ENCODE measurements around the gene GAREM1. TPM values are rescaled to one million over a fixed set of nuclear protein-coding genes. Genes with fewer than 3 reads are reported as not detected.

The GAREM1 gene
- total RNA-seq, 1 donor from 2014 or later: 9.5 TPM

DNA sequence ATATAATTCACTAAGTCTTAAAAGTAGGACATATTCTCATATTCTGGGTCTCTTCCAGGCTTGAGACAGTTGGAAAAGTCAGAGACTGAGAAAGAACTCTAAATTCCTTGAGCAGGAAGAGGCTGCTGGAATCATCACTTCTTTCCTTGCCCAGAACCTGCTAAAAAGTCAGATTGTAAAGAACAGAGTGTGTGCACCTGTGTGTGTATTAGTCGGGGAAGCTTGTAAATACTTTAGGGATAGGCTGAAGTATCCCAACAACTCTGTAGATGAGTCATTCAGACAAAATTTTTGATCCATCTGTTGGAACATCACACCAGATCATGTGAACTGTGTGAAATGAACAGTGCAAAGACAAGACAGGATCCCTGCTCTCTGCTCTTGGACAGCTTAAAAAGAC, 16.1 kb downstream of the GAREM1 start:
- no peak for TF ChIP-seq CTCF (IDR thresholded peaks at IDR 0.05; ENCODE audit: unreplicated experiment)
- Mint-ChIP-seq H3K27ac (no peak overlapping the region), H3K36me3 (no peaks in the 10 kb centered on the region), H3K4me1 (peaks cover 5% of the 10 kb centered on the region), H3K9me3 (no peaks in the 10 kb centered on the region), H3K4me3 (no peak overlapping the region), H3K27me3 (ENCODE audit: low read depth) (no peaks in the 10 kb centered on the region)
- no peak for DNase-seq (ENCODE audit: low spot score in 2 of 2, unreplicated experiment in 2 of 2)

DNA sequence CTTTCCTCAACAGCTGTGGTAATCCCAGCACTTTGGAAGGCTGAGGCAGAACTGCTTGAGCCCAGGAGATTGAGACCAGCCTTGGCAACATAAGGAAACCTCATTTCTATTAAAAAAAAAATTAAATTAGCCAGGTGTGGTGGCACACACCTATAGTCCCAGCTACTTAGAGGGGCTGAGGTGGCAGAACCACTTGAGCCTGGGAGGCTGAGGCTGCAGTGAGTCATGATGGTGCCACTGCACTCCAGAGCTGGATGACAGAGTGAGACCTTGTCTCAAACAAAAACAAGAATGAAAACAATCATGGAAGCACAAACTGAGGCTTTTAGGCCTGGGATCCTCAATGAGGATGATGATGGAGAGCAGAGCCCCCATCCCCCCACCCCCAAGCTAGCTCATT, 19.8 kb downstream of the GAREM1 start:
- Mint-ChIP-seq H3K4me1 (peaks cover 2% of the 10 kb centered on the region), H3K27me3 (ENCODE audit: low read depth) (no peaks in the 10 kb centered on the region), H3K4me3 (no peak overlapping the region), H3K9me3 (no peaks in the 10 kb centered on the region), H3K36me3 (no peaks in the 10 kb centered on the region), H3K27ac (no peak overlapping the region)
- no peak for DNase-seq (ENCODE audit: low spot score in 2 of 2, unreplicated experiment in 2 of 2)
- no peak for TF ChIP-seq CTCF (IDR thresholded peaks at IDR 0.05; ENCODE audit: unreplicated experiment)

DNA sequence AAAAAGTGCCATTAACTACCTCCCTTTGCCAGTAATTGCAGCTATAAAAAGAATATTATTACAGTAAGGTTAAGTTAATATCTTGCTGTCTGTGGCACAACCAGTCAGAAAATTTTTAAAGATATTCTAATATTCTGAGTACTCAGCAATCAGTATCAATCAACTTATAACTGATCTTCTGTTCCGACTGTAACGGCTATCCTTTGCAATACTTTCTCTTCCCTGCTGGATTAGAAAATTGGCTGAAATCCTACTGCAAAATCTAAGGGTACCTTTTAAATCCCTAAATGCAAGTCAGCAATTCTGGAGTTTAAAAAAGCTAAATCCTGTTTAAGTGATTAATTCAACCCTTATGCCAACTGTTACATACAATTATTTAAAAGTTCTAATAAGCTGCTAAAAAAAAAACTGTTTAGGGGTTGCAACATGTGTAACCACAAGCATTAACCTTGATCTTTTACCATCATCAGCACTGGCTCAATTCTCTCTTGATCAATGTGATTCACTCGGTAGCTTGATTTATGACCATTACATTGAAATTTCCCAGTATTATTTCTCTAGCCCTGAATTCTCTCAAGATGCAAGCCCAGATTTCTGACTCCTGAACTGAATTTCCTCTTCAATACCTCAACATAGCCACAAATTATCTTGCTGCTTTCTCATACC, 20.5 kb downstream of the GAREM1 start:
- Mint-ChIP-seq H3K36me3 (no peaks in the 10 kb centered on the region), H3K4me1 (peaks cover 2% of the 10 kb centered on the region), H3K9me3 (no peaks in the 10 kb centered on the region), H3K4me3 (no peak overlapping the region), H3K27me3 (ENCODE audit: low read depth) (no peaks in the 10 kb centered on the region), H3K27ac (no peak overlapping the region)
- DNase-seq (ENCODE audit: low spot score in 2 of 2, unreplicated experiment in 2 of 2): no peak
- no peak for TF ChIP-seq CTCF (IDR thresholded peaks at IDR 0.05; ENCODE audit: unreplicated experiment)

DNA sequence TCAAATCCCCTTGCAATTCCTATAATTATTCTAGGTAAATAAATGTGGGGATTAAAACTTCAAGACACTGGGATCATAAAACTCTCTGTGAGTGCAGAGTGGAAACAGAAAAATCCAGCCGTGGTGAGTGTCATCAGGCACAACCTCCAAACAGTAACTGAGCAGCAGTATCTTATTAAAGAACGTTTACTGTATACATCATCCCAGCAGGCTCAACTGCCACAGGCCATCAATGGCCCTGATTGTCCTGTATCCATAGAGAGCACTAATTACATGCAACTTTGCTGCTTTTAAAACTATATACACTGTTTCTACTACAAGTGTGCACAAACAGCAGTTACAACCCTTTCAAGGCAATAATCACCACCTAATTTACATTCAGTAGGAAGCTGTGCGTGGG, 23.9 kb downstream of the GAREM1 start:
- Mint-ChIP-seq H3K27ac (no peak overlapping the region), H3K9me3 (no peaks in the 10 kb centered on the region), H3K27me3 (ENCODE audit: low read depth) (no peaks in the 10 kb centered on the region), H3K36me3 (no peaks in the 10 kb centered on the region), H3K4me1 (peaks cover 5% of the 10 kb centered on the region), H3K4me3 (no peak overlapping the region)
- no peak for DNase-seq (ENCODE audit: low spot score in 2 of 2, unreplicated experiment in 2 of 2)
- no peak for TF ChIP-seq CTCF (IDR thresholded peaks at IDR 0.05; ENCODE audit: unreplicated experiment)

GRCh38 chr18:32445846-32446245, 24.8 kb downstream of the GAREM1 start:
- Mint-ChIP-seq H3K27ac (no peak overlapping the region), H3K9me3 (no peaks in the 10 kb centered on the region), H3K4me1 (peaks cover 9% of the 10 kb centered on the region), H3K27me3 (ENCODE audit: low read depth) (no peaks in the 10 kb centered on the region), H3K4me3 (no peak overlapping the region), H3K36me3 (no peaks in the 10 kb centered on the region)
- no peak for DNase-seq (ENCODE audit: low spot score in 2 of 2, unreplicated experiment in 2 of 2)
- no peak for TF ChIP-seq CTCF (IDR thresholded peaks at IDR 0.05; ENCODE audit: unreplicated experiment)

Data from mesothelial cell of epicardium (in vitro differentiated cells).